NCI-H69 (cell line): ENCODE measurements around the gene AQP12B.

Experiments
- DNase-seq: peaks from one replicate; lab custom pipeline; 2025; lab: John Stamatoyannopoulos, UW

Gene AQP12B

DNA sequence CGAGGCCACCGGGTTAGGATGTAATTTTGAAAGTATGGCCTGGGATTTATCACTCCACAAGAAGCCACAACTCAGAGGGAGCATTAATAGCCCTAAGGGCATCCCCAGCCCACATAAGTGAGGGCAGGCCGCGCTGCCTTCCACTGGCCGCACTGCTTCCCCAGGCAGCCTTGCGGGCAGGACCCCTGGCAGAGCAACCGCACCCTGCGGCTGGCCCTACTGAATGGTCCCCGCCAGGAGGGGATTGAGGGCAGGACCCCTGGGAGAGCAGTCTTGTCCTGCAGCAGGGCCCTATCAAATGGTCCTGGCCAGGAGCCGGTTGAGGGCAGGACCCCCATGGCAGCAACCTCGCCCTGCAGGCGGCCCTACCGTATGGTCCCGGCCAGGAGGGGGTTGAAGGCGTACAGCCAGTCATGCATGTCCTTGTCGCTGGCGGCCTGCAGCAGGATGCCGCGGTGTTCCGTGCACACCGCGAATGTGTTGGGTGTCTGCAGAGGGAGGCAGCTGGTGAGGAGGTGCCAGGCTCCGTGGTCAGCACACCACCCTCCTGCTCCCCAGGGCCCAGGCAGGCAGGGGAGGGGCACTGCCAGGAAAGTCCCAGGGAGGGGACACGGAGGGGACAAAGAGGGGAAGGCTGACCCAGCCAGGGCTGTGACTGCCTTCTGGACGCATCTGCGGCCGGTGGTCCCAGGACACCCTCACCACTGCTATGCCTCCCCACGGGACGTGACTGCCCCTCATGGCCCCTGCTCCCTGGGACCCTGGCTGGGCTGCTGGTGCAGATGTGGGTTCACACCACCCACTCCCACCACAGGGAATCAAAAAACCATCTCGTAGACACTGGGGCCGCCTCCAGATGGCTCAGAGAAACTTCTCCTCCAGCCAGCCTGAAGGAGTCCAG is 35.2 kb upstream of the AQP12B start:
- DNase-seq: no peak

DNA sequence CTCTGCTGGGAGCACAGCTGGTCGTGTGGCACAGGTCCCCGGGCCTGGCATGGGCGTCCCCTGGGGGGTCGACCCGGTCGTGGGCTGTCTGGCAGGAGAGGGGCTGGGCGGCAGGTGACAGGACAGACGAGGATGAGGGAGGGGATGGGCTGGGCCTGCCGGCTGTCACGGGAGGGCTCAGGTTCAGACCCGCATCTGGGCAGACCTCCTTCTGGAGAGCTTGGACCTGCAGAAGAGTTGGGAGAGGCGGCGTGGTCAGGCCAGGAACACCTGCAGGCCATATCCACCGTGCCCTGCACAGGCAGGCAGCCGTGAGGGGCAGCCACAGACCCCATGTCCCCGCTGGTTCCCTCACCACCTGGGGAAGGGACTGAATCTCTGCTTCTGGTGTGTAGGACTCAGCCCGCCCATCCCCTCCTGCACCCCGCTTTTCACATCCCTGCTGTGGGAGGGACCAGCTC is 34.5 kb upstream of the AQP12B start:
- DNase-seq: no peak

DNA sequence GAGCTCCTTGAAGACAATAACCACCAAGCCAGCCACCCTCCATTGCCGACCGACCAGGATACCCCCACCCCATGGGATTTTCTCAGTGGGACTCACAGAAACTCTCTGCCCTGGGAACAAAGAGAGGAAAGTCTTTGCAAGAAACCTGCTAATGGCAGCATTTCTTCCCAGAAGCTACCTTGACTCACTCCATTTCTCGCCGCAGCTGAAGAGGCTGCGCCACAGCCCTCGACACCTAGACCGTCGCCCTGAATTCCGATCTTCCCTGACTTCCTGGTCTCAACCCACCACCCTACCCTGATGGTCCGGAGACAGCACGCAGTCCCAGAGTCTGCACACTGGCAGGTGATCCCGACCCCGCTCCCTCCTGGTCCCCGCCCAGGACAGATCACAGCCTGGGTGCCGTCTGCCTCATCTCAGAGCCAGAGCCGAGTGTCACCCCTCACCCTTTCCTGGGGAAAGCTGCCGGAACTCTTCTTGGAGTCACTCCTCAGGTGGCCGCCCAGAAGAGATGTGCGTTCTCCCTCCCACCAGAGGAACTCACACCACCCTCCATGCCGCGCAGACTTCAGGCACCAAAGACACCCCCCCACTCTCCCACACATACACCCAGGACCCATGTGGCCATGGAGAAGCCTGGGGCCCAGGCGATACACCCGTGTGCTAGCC is 33.6 kb upstream of the AQP12B start:
- no peak for DNase-seq

DNA sequence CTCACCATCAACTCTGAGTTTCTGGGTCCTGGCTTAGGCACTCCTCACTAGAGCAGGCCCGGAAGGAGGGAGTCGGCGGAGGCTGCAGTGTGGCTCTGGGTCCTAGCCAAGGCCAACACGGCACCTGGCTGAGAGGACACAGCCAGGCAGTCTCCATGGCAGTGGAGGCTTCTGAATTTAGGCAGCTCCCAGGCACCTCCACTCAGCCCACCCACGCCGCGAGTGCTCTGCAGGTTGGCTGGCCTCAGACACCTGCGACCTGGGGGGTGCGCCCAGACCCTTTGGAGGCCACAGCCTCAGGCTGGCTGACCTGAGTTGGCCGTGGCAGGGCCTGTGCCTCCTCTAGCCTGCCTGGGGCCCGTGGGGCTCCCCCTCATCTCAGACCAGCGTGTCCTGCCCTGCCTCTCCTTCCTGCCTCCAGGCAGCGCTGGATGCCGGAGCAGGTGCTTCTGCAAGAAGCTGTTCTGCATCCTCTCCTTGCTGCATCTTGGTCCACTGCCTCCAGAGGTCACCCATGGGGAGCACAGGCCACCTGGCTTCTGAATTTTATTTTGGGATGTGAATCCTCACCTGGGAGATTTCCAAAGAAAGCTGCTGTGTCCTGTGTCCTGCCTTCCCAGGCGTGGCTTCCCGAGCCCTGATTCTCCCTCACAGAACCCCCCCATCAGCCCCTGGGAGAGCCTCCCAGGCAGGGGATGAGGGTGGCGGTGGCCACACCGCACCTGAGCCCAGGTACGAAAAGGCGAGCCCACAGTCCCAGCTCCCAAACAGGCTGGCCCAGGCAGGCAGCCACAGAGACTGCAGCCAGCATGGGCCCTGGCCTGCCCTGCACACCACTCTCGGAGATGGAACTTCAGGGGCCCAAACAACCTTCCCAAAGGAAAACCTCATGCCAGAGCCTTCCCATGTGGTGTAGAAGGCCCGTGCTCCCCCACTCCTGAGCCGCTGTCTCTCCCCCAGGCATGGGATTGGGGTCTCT is 32.4 kb upstream of the AQP12B start:
- peak; percentile 52 for DNase-seq

DNA sequence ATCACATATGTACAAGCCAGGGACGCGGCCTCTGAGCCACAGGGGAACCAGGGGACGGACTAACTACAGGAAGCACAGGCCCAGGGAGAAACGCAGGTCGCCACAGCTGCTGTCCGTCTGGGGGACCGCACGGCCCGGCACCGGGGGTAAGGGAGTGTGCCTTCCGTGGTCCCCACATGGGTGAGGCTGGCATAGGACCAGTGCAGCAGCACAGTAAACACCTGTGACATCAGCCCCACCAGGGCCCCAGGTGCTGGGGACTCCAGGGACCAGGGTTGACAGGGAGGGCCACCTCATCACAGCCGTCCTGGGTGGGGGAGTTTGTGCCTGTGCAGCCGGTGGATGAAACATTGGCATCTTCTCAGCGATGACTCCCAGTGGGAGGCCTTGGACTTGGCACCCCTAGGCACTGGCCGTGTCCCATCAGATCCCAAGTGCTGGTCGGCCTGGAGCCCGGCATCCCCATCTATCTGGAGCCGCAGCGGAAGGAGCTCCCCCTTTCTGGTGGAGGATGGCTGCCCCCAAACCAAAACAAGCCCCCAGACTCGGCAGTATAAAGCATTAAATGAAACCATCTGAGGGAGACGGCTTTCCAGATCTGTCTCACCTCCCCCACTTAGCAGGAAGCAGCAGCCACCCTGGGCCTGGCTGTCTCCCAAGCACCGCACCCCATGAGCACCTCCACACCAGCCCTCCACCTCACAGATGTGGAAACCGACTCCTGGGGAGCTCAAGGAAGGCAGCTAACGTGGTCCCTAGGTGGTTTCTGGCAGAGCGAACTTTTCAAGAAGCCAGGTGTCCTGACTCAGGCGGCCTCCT is 31.5 kb upstream of the AQP12B start:
- DNase-seq: peak; percentile 52

DNA sequence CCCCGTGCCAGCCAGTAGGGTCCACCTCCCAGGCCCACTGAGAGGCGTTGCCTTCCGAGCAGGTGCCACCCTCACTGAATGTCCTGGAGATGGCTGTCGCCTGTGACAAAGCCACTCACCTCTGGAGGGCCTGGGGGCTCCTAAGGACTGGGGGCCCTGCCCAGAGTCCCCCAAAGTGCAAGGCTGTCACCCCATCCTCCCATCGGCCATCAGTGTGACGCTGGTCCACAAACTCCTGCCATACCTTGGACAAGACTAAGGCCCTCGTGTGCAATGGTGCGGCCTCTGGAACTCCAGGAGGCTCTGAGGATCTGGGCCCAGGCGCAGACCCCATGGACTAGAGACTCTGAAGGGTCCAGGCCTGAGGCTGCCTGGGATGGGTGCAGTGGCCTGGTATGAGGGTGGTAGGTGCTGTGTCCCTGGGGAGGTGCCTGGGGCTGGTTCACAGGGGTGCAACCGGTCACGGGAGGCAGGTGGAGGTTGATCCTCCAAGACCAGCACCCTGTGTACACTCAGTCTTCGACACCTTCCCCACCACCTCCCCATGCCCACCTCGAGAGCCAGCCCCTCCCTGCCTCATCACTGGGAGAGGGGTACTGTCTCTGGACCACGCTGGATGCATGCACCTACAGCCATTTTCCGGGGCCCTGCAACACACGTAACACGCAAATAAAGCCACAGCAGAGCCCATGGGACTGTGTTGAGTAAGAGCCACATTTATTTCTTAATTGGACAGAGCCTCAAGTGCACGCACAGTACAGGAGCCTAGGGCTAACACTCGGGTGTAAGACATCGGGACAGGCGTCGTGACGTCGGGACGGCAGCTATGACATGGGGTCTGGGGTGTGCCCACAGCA is 30.6 kb upstream of the AQP12B start:
- DNase-seq: peak; percentile 28

GRCh38 chr2:240712121-240712520 is 29.4 kb upstream of the AQP12B start:
- no peak for DNase-seq

DNA sequence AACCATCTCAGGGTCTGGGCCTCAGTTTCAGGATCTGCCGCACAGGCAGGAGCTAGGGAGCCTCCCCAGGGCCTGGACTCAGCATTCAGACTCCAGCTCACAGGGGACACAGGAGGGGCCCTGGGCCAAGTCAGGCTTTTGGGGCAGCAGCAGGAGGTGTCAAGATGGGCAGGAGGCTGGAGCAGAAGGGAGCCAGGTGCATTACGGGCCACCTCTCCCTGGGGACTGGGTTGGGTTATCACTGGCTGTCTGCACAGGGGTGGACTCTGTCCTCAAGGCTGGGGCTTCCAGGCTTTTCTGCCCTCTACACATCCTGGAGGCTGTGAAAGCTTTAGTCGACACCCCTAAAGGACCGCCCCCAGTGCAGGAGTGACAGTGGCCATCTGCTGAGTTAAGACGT is 29.0 kb upstream of the AQP12B start:
- no peak for DNase-seq

DNA sequence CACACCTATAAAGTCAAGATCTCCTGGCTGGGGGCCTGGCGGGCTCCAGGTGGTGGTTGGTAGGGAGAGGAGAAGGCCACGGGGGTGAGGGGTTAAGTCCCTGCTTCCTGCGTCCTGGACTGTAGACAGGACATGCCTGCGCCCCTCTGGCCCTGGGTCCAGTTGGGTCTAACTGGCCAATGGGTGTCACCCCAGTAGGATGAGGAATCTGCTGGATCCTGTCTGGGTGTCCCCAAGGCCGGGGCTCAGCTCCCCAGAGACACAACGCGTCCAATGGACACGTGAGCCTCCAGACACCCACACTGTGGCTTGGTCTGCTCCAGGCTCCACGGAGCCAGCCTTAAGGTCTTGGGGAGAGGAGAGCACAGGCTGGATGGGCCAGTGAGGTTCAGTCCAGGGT is 28.6 kb upstream of the AQP12B start:
- DNase-seq: no peak

- DNase-seq: no peak
These were observed 25.8 kb upstream of the AQP12B start for GRCh38 chr2:240708457-240708856.

- DNase-seq: peak; percentile 53
These were observed 25.1 kb upstream of the AQP12B start for GRCh38 chr2:240707821-240708220.

GRCh38 chr2:240707043-240707756 is 24.5 kb upstream of the AQP12B start:
- DNase-seq: peak; percentile 9

GRCh38 chr2:240705204-240705791 is 22.6 kb upstream of the AQP12B start:
- no peak for DNase-seq

GRCh38 chr2:240704651-240705050 is 22.0 kb upstream of the AQP12B start:
- DNase-seq: no peak

GRCh38 chr2:240703417-240704341 is 21.0 kb upstream of the AQP12B start:
- DNase-seq: peak; percentile 16

GRCh38 chr2:240702640-240703011 is 19.9 kb upstream of the AQP12B start:
- DNase-seq: no peak

DNA sequence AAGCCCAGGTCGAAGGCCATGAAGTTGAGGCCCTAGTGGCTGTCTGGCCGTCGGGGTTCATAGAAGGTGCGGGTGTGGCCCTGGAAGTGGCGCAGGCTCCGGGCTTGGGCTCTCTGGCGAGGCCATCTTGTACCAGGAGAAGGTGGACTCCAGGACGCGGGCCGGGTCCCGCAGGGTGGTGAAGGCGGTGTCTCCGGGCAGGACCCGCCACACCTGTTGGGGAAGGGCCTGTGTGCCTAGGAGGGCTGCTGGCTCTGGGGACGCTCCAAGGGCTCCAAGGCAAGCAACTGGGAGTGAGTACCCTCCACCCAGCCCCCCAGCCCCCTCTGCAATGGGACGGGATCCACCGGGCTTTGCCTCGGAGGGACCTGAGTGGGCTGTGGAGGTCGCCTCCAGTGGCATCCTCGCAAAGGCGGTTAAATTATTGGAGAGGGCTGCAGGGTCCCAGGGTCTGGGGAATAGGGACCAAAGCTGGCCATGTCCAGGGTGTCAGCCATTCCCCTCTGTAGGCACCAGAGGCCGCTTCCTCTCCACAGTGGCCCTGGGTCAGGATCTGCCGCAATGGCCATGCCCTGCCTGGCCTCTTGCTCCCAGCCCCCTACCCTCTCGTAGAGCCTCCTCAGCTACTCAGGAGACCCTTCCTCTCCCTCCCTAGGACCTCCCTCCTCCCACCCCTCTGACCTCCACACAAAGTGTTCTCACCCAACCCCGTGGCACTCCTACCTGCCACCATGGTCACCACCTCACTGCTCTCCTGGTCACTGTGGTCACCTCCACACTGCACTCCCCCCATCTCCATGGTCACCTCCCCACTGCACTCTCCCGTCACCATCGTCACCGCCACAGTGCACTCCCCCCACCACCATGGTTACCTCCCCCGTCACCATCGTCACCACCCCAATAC is 19.3 kb upstream of the AQP12B start:
- no peak for DNase-seq
